Astrocyte (in vitro differentiated cells and primary cell): Measurements from ENCODE around the gene MS4A10.

Experiments used
- EZH2 ChIP-seq: IDR thresholded peaks from 2 replicates; pipeline ENCODE4 v1.6.1; 2012; ENCODE audit warnings: mild to moderate bottlenecking, low read length, inconsistent platforms; ENCODE audit not compliant: insufficient read depth
- TF ChIP-seq, protein P1 (sequence below): IDR thresholded peaks from 2 replicates; pipeline ENCODE4 v1.5.1; 2011; ENCODE audit warnings: low read depth, mild to moderate bottlenecking, inconsistent platforms, low read length, moderate library complexity; ENCODE audit not compliant: insufficient read depth

DNA sequence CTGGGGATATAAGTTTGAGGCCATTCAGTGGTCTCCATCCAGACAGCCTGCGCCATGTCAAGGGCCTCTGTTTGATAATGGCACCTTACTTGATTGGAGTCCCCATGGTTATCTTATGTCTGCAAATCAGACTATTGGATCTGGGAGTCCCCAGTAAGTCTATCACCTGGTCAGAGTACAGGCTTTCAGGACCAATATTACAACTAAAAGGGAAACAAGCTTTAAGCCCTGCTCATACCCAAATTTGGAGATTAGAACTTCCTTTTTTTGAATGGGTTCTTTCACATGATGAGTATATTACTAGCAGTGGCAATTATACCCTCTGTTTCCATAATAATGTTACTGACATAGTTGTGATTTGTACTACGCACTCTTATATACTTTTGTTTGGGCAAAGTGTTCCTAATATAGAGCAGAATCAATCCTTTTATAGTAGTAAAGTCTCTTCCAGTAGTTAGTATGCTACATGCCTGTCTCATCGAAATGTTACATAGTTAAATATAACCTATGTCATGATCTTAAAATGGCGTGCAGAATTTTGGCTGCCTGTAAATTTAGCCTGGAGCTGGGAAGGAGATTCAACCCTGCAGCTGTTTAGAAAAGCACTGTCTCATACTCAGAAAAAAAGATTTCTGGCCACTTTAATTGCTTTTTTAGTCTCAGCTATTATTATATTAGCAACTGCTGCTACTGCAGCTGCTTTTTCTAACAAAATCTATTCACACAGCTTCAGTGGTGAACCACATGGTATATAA is 23.5 kb upstream of the MS4A10 start:
- TF ChIP-seq, protein P1, sequence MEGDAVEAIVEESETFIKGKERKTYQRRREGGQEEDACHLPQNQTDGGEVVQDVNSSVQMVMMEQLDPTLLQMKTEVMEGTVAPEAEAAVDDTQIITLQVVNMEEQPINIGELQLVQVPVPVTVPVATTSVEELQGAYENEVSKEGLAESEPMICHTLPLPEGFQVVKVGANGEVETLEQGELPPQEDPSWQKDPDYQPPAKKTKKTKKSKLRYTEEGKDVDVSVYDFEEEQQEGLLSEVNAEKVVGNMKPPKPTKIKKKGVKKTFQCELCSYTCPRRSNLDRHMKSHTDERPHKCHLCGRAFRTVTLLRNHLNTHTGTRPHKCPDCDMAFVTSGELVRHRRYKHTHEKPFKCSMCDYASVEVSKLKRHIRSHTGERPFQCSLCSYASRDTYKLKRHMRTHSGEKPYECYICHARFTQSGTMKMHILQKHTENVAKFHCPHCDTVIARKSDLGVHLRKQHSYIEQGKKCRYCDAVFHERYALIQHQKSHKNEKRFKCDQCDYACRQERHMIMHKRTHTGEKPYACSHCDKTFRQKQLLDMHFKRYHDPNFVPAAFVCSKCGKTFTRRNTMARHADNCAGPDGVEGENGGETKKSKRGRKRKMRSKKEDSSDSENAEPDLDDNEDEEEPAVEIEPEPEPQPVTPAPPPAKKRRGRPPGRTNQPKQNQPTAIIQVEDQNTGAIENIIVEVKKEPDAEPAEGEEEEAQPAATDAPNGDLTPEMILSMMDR, result no peak
- no peak for TF ChIP-seq EZH2
